HG02759 (cell line): ENCODE data around the gene ANTXRL.
"Not testable (repeated sequence)": the region's sequence is repeated elsewhere in the genome, so short reads cannot be mapped to it uniquely, and the experiment has no call there.

Experiments
- ATAC-seq: cut with Tn5 transposase; IDR thresholded peaks from one replicate; pipeline ENCODE4 v1.9.1; 2021; ENCODE audit warnings: mild to moderate bottlenecking, moderate library complexity; ENCODE audit not compliant: unreplicated experiment

ANTXRL gene

DNA sequence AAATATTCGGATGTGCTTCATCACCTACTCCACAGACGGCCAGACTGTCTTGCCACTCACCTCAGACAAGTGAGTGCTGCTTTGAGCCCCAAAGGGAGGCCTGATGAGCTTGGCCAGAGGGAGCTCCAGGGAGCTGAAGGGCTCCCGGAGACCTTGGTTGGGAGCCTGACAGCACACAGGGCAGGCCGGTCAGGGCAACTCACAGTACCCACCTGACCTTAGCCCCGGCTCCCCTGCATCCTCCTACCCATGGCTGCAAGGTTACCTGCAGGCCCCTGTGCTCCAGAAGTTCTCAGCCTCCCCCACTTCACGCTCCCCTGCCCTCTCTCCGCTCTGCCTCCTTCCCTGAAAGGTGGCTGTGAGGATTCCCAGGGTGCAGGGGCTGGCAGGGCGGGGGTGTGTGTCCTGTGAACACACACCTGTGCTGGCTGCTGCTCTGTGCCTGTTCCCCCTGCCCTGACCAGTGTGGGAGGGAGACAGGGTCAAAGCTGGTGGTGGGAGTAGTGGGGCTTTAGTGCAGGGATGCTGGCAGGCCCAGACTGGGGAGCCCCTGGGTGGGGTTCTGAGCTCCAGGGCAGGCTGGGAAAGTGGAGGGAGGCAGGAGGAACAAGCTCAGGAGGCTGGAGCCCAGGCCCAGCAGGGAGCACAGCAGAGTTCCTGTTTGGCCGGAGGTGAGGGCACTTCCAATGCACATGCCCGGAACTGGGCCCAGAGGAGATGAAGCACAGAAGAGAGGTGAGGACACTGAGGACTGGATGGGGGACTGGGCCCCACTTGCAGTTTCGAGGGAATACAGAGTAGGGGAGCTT is 7.2 kb downstream of the ANTXRL start:
- no peak for ATAC-seq

- ATAC-seq: no peak
Measured at GRCh38 chr10:46294641-46295220, 7.9 kb downstream of the ANTXRL start.

GRCh38 chr10:46295350-46296010 is 8.7 kb downstream of the ANTXRL start:
- ATAC-seq: not testable (repeated sequence)

- ATAC-seq: not testable (repeated sequence)
Measured at GRCh38 chr10:46296086-46296485, 9.3 kb downstream of the ANTXRL start.

- no peak for ATAC-seq
Measured at GRCh38 chr10:46296641-46297141, 9.9 kb downstream of the ANTXRL start.

DNA sequence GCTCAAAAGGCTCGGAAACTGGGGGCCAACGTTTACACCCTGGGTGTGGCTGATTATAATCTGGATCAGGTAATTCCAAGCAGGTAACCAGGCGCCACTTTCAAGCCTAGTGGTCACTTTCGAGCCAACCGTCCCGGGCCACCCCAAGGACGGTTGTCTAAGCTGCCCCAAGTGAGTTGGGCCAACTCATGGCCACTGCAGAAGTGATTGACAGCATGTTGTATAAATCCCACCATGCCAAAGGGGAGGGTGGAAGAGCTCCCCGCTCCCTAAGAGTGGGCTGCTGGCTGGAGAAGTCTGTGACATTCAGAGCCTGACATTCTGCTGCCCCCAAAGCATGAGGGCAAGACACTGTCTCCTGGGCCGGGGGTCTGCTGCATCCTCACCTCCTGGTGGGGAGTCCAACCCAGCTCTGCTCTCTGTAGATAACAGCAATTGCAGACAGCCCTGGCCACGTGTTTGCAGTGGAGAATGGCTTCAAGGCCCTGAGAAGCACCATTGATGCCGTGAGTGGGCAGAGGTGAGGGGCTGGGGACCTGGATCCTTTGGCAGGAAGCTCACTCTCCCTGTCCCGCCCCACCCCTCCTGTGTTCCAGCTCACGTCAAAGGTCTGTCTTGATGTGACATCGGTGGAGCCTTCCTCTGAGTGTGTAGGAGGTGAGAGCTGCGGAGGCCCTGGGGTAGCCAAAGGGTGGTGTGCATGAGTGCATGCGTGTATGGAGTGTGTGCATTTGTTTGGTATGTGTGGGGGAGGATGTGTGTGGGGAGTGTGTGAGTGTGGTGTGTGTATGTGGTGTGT is 10.8 kb downstream of the ANTXRL start:
- ATAC-seq: no peak

GRCh38 chr10:46298477-46299285 is 11.9 kb downstream of the ANTXRL start:
- no peak for ATAC-seq

- no peak for ATAC-seq
Measured at GRCh38 chr10:46299286-46299535, 12.4 kb downstream of the ANTXRL start.

- ATAC-seq: no peak
Measured at GRCh38 chr10:46299536-46300369, 13.0 kb downstream of the ANTXRL start.

DNA sequence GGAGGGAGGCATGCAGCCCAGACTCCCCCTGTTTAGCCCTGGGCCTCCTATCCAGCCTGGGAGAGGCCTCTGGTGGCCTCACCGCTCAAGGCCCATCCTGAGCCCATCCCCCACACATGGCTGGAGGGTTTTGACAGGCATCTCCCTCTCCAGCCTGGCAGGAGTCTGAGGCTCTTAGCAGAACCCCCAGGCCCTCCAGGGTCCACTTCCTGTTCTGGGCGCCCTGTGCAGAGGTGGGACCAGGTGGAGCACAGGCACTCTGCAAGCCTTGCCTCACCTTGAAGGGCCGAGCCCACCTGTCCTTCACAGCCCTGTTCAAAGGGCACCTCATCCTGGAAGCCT is 13.5 kb downstream of the ANTXRL start:
- not testable (repeated sequence) for ATAC-seq

DNA sequence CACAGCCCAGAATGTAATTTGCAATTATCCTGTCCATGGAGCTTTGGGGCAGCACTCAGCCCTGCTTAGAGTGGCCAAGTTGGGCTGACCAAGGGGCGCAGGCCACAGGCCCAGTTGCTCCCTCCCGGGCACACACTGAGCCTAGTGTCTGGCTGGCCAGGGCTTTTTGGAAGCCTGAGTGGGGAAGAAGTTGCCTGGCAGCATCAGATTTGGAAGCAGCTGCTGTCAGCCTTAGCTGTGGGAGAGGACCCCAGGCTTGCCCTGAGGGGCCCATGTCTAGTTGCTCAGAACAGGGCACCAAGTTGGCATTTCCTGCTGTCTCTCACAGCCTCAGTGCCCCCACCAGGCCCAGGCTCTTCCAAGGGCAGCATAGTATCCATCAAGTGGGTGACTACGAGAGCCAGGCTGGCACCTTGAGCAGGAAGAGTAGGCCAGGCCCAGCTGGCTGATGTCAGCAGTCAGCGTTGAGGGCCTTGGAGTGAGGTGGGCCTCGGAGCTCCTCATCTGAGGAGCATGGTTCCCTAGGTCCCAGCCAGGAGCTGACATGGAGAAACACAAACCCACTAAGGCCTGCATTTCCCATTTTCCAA is 14.4 kb downstream of the ANTXRL start:
- ATAC-seq: no peak

DNA sequence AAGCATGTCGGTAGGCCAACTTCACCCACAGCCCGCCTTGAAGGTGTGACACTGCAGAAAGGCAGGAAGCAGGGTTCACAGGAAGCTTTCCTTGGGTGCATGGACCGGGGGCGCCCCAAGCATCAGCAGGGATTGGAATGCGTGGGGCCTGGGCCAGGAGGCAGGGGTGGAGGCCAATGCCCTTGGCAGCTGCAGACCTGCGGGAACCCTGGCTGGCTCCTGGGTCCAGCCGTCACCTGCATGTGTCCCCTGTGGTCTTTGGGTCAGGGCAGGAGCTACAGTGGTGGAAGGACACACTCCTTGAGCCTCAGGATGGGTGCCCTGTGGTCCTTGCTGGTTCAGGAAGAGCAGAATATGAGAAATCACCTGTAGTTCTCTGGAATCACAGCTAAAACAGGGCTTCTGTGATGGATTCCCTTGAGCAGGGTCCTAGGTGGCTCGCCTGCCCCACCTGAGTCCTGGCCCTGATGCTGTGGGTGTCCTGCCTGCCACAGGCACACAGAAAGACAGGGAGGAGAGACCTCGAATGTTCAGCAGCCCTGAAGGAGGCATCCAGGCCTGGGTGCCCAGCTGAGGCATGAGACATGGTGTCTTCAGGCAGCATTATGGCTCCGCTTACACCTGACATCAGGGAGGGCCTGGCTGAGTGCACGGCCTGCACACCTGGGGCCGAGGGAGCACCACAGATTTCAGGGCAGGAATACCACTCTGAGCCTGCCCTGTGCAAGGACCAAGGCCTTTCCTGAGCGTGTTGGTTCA is 15.1 kb downstream of the ANTXRL start:
- no peak for ATAC-seq

- not testable (repeated sequence) for ATAC-seq
Measured at GRCh38 chr10:46302765-46303352, 16.1 kb downstream of the ANTXRL start.

DNA sequence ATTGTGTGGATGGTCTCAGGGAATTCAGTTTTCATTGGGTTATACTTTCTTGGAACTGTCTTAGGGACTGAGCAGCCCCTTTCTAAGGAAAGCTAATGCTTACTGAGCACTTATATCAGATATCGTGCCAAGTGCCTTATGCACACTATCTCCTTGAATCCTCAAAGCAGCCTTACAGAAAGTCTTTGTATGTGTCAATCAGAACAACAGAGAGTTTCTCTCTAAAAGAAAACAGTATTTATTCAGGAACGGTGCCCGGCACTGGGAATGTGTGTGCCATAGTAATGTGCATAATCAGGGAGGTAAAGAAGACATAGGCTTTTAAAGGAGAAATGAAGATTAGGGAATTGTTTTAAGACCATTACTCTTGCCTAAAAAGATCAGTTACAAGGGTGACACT is 17.3 kb downstream of the ANTXRL start:
- no peak for ATAC-seq

- ATAC-seq: not testable (repeated sequence)
Measured at GRCh38 chr10:46304671-46305070, 17.9 kb downstream of the ANTXRL start.

GRCh38 chr10:46305079-46305818 is 18.5 kb downstream of the ANTXRL start:
- ATAC-seq: no peak

DNA sequence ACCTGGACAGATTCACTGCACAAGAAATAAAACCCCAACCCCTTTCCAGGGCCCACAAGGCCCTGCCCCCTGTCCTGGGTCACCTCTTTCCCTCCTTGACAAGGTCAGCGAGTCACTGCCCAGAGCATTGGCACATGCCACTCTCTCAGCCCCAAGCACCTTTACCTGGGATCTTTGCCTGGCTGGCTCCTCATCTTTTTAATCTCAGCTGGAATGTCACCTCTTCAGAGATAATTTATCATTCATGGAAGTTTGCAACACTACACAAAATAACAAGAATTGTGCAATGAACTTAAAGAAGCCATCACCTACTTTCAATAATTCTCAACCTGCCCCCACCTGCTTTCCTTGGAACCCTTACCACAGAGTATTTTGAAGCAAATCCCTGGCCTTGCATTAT is 19.2 kb downstream of the ANTXRL start:
- no peak for ATAC-seq
